ENCODE data around the gene LYZL1. TPM values are rescaled to one million over a fixed set of nuclear protein-coding genes. Genes with fewer than 3 reads are reported as not detected.

LYZL1 gene
- total and polyA plus RNA-seq, 9 of the 15 experiments (the other 6 are each of a cell fraction or from before 2014, with no cell fraction given), result not detected

- FAIRE-seq (no peak), ATAC-seq (no peak), DNase-seq (ENCODE audit: extremely low read depth in 1 of 4, low spot score in 3 of 4) (no peak)
- Histone ChIP-seq H3K4me1 (replicated peaks in 1 of 2; ENCODE audit: control insufficient read depth in 2 of 2, insufficient read depth in 2 of 2, low read length in 2 of 2) (peaks cover 0 to 3% of the 10 kb centered on the region in 2 experiments; a peak in 1 of 5 replicates), H3K9ac (ENCODE audit: insufficient read depth in 1 of 2, low read depth in 2 of 2, low read length in 2 of 2) (no peak overlapping the region), H3K9me1 (ENCODE audit: control insufficient read depth, insufficient read depth, low read length) (no peaks in the 10 kb centered on the region), H3K27ac (ENCODE audit: extremely low read depth, low read depth, low read length) (no peak overlapping the region), H3K36me3 (ENCODE audit: control insufficient read depth, insufficient read depth, low read length) (no peaks in the 10 kb centered on the region), H3K9me3 (replicated peaks; ENCODE audit: control insufficient read depth, insufficient read depth, low read depth, low read length) (no peaks in the 10 kb centered on the region), H3K4me2 (ENCODE audit: insufficient read depth, low read length) (no peak overlapping the region), H2AFZ (ENCODE audit: low read depth, low read length) (no peak overlapping the region), H3K27me3 (ENCODE audit: control insufficient read depth in 2 of 2, insufficient read depth in 2 of 2, low read length in 2 of 2) (peaks cover 8 to 40% of the 10 kb centered on the region in 2 experiments), H3K79me2 (ENCODE audit: control insufficient read depth, insufficient read depth, low read length) (no peaks in the 10 kb centered on the region), H3K4me3 (no peak overlapping the region), H4K20me1 (replicated peaks; ENCODE audit: control insufficient read depth, insufficient read depth, low read length) (no peaks in the 10 kb centered on the region)
- ChIA-PET CTCF (ENCODE audit: low intra/inter-chr PET ratio) (no interaction called here), POLR2A (no interaction called here)
- TF ChIP-seq ZNF584 (CRISPR knock-in tag; IDR thresholded peaks at IDR 0.05; ENCODE audit: low read depth) (no peak), CTCFL (IDR thresholded peaks at IDR 0.05; ENCODE audit: borderline replicate concordance, insufficient read depth, low read depth, low read length, poor library complexity, severe bottlenecking) (no peak), ID3 (CRISPR knock-in tag; IDR thresholded peaks at IDR 0.05) (no peak), ID3 (tag; IDR thresholded peaks at IDR 0.05) (no peak), MED1 (CRISPR knock-in tag; IDR thresholded peaks at IDR 0.05; ENCODE audit: borderline replicate concordance) (no peak), FOSL1 (tag; conservative IDR thresholded peaks at IDR 0.05) (no peak), ZHX1 (conservative IDR thresholded peaks at IDR 0.05; ENCODE audit: low read length) (no peak), POLR2G (IDR thresholded peaks at IDR 0.05; ENCODE audit: low read depth, low read length) (no peak), FOXK1 (CRISPR knock-in tag; IDR thresholded peaks at IDR 0.05; ENCODE audit: borderline replicate concordance) (no peak), ZNF436 (CRISPR knock-in tag; IDR thresholded peaks at IDR 0.05) (no peak)
- in situ Hi-C loops (cut with MboI), result no loop called here
- intact Hi-C loops (cut with micrococcal nuclease), result no loop called here
- 2% methylated on average over 13 of the region's 13 CpGs for WGBS (ENCODE audit: insufficient coverage, low coverage, missing lambda C conversion rate)
- no TSS peak for BruUV-seq (replicated peaks)
Measured at GRCh38 chr10:29319205-29319781, 30.4 kb downstream of the LYZL1 start.
